Activated naive CD4-positive, alpha-beta T cell treated with anti-CD3 and anti-CD28 coated beads, Interleukin-2, amount 10 ng/mL, durations not matched to agents 7 days and 5 days (primary cell): ENCODE data around the gene HAP1.
A peak's percentile ranks its signal among the peaks of the same experiment; 100 is the strongest.

Experiments
- CTCF ChIA-PET: fragments of 350-600 bp; sonication (Branson Sonifier 250); formaldehyde crosslinking; loops from one replicate; lab custom pipeline; 2021; ENCODE audit warnings: antibody characterized with exemption; lab: Charles Lee
- DNase-seq: peaks from one replicate; pipeline ENCODE4 v3.0.0-alpha.2; 2020
- H3K27ac Mint-ChIP-seq: one replicate; pipeline ENCODE4 v1.8.0; 2021; ENCODE audit warnings: mild to moderate bottlenecking, moderate library complexity, mixed read lengths
- H3K27me3 Mint-ChIP-seq: one replicate; pipeline ENCODE4 v1.8.0; 2021; ENCODE audit warnings: mild to moderate bottlenecking, mixed read lengths
- H3K36me3 Mint-ChIP-seq: one replicate; pipeline ENCODE4 v1.8.0; 2021; ENCODE audit warnings: mixed read lengths
- H3K4me1 Mint-ChIP-seq: one replicate; pipeline ENCODE4 v1.8.0; 2021; ENCODE audit warnings: mixed read lengths
- H3K4me3 Mint-ChIP-seq: one replicate; pipeline ENCODE4 v1.8.0; 2021; ENCODE audit warnings: mild to moderate bottlenecking, moderate library complexity, mixed read lengths
- H3K9me3 Mint-ChIP-seq: one replicate; pipeline ENCODE4 v1.8.0; 2021; ENCODE audit warnings: mixed read lengths

Gene HAP1

DNA sequence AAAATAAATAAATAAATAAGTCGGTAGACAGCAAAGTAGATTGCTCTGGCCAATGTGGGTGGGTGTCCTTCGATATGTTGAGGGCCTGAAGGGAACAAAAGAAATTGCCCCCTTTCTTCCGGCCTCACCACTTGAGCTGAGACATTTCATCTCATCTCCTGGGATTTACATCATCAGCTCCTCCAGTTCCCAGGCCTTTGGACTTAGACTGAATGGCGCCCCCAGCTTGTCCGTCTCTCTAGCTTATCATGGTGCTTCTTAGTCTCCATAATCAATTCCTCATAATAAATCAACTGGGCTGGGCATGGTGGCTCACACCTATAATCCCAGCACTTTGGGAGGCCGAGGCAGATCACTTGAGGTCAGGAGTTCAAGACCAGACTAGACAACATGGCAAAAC, 13.8 kb upstream of the HAP1 start:
- CTCF ChIA-PET, result no interaction called here
- Mint-ChIP-seq H3K27me3 (peaks cover 27% of the 10 kb centered on the region), H3K4me3 (no peak overlapping the region), H3K9me3 (no peaks in the 10 kb centered on the region), H3K36me3 (no peaks in the 10 kb centered on the region), H3K27ac (no peak overlapping the region), H3K4me1 (no peaks in the 10 kb centered on the region)
- DNase-seq, result no peak

DNA sequence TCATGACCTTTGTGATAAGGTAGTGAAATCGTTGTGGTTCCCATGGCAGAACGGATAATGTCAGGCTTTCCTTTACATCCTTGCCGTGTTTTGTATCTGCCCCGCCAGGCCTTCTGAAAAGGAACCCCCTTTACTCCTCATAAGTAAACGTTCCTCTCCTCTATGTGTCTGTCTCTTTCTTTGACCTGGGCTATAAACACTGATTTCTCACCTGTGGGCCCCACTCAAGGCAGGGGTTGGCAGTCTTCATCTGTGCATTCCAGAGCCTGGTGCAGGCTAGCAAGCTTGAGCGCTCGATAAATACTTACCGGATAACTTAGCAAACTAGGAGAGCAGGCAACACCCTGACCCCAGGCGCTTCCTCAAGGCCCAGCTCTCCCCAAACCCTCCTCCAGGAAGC, 7.3 kb upstream of the HAP1 start:
- no peak overlapping the region for H3K27ac Mint-ChIP-seq
- CTCF ChIA-PET, result interaction anchor here (0.6 to 5.6 kb wide), 3 partner anchors 13 to 60 kb away, joined by 3 to 31 read pairs (median 3); no protein-coding TSS in a partner anchor
- H3K4me3 Mint-ChIP-seq, result no peak overlapping the region
- no peaks in the 10 kb centered on the region for H3K9me3 Mint-ChIP-seq
- DNase-seq, result no peak
- H3K4me1 Mint-ChIP-seq, result peaks cover 2% of the 10 kb centered on the region
- peaks cover 28% of the 10 kb centered on the region for H3K27me3 Mint-ChIP-seq
- no peaks in the 10 kb centered on the region for H3K36me3 Mint-ChIP-seq

DNA sequence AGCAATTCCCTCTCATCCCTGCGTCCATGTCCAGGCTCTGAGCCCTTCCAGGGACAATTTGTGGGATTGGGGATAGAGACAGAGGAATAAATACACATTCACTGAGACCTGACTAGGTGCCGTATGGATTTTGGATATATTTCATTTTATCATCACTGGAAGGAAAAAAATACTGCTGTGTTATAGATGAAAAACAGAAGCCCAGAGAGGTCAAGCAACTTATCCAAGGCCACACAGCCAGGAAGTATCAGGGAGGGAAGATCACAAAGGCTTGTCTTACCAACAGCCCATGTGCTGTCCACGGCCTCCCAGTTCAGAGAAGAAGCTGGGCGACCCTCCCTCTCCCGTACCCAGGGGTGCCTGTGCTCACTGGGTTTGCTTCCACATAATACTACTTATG, 6.1 kb upstream of the HAP1 start:
- Mint-ChIP-seq H3K27me3 (peaks cover 30% of the 10 kb centered on the region), H3K4me1 (peaks cover 2% of the 10 kb centered on the region), H3K27ac (no peak overlapping the region), H3K36me3 (no peaks in the 10 kb centered on the region), H3K9me3 (no peaks in the 10 kb centered on the region), H3K4me3 (no peak overlapping the region)
- CTCF ChIA-PET, result interaction anchor here (5.6 kb wide), 1 partner anchor 61 kb away, joined by 31 read pairs; no protein-coding TSS in a partner anchor
- no peak for DNase-seq

DNA sequence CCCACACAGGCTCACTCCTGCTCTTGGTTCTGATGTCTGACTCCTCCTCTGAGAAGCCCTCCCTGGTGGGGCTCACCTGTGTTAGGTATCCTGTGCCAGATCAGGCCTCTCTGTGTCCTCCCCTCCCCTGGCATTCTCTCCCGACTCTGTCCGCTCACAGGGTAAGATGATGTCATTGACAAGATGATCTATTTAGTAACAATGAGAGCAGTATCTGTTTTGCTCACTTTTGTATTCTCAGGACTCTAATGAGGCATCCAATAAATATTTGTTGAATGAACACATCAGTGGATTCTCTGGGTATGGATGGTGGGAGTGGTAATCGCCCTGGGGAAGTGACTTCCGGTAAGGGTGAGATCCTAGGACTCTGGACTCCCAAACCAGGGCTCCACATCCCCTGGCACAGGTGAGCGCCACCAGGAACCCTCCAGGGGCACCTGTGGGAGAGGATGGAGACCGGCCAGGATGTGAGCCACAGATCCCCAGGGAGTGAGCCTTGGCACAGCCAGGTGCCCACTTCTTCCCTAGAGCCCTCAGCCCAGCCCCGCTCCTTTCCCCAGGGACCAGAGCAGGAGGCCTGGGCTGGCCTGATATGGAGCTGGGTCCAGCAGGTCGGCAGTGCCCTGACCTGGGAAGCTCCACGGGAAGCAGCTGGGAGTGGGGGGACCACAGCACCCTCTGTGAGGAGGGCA, 5.4 kb upstream of the HAP1 start:
- H3K4me3 Mint-ChIP-seq, result no peak overlapping the region
- H3K9me3 Mint-ChIP-seq, result no peaks in the 10 kb centered on the region
- CTCF ChIA-PET, result interaction anchor here (5.6 kb wide), 1 partner anchor 61 kb away, joined by 31 read pairs; no protein-coding TSS in a partner anchor
- no peak for DNase-seq
- H3K36me3 Mint-ChIP-seq, result no peaks in the 10 kb centered on the region
- no peak overlapping the region for H3K27ac Mint-ChIP-seq
- H3K4me1 Mint-ChIP-seq, result peaks cover 4% of the 10 kb centered on the region
- peaks cover 36% of the 10 kb centered on the region for H3K27me3 Mint-ChIP-seq

DNA sequence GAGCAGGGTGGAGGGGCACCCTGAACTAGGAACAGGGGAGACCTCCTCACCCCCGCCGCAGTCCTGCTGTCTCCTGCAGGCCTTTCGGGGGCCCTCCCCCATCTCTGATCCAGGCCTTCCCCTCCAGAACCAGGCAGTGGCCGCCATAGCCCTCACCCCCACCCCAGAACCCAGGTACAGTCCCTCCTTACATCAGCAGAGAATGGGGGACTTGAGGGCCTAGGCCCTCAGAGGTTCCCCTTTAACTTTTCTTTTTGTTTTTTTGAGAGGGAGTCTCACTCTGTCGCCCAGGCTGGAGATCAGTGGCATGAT, 4.3 kb upstream of the HAP1 start:
- no peak overlapping the region for H3K4me3 Mint-ChIP-seq
- no peak for DNase-seq
- peaks cover 47% of the 10 kb centered on the region for H3K27me3 Mint-ChIP-seq
- H3K4me1 Mint-ChIP-seq, result peaks cover 5% of the 10 kb centered on the region
- H3K9me3 Mint-ChIP-seq, result no peaks in the 10 kb centered on the region
- no peaks in the 10 kb centered on the region for H3K36me3 Mint-ChIP-seq
- CTCF ChIA-PET, result interaction anchor here (5.6 kb wide), 1 partner anchor 62 kb away, joined by 31 read pairs; no protein-coding TSS in a partner anchor
- no peak overlapping the region for H3K27ac Mint-ChIP-seq

DNA sequence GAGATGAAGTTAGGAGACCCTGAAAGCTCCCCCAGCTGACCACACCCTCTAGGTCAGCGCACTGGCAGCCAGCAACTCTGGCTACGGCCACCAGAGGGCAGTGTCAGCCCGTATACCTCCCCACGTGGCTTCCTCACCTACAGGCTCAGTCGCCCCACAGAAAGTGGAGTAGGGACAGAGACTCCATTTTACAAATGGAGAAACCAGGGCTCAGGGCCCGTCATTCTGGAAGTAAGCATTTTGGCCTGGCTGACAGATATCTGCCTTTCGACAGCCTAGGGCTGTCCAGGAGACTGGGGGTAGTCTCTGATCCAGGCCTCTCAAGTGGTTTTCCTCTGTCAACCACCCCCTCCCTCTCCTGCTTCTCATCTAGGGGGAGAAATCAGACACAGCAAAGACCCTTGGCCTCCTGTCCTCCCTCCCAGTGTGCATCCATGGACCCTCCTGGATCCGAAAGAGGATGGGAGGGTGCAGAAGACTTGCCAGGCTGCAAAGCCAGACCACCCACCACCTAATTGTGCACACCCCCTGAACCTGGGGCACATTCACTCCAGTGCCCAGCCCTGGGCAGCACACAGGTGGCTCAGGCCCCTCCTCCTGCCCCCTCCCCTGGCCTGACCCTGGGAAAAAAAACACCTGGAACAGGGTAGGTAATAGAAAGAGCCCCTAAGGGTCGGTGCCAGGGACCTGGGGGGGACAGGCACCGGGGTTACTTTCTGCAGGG, 3.8 kb upstream of the HAP1 start:
- peak; percentile 86 for DNase-seq
- no peaks in the 10 kb centered on the region for H3K9me3 Mint-ChIP-seq
- CTCF ChIA-PET, result interaction anchor here (0.7 to 4.4 kb wide), 9 partner anchors 10 to 726 kb away, joined by 3 to 55 read pairs (median 5); partner anchors contain the start of gene P3H4
- H3K4me1 Mint-ChIP-seq, result peaks cover 8% of the 10 kb centered on the region
- H3K4me3 Mint-ChIP-seq, result no peak overlapping the region
- H3K27ac Mint-ChIP-seq, result peak overlapping the region; percentile 56
- H3K27me3 Mint-ChIP-seq, result peaks cover 52% of the 10 kb centered on the region
- no peaks in the 10 kb centered on the region for H3K36me3 Mint-ChIP-seq

DNA sequence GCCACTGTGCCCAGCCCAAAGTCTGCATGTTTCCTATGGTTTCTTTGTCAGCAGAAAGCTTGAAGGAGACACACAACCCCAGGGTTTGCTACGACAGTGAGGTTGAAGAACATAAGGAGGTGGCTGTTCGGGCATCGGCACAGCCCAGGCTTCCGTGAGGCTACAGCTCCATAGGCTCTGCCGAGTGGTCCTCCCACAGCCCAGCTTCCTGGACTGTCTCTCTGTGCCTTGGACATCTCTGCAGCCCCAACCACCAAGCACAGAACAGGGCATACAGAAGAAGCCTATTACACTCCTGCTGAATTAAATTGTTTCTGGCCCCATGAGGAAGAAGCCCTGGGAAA, 3.2 kb upstream of the HAP1 start:
- peak overlapping the region; percentile 56 for H3K27ac Mint-ChIP-seq
- CTCF ChIA-PET, result interaction anchor here (0.7 to 4.4 kb wide), 10 partner anchors 10 to 726 kb away, joined by 3 to 55 read pairs (median 4); partner anchors contain the start of gene P3H4
- peaks cover 58% of the 10 kb centered on the region for H3K27me3 Mint-ChIP-seq
- H3K9me3 Mint-ChIP-seq, result no peaks in the 10 kb centered on the region
- peaks cover 8% of the 10 kb centered on the region for H3K4me1 Mint-ChIP-seq
- no peak for DNase-seq
- no peak overlapping the region for H3K4me3 Mint-ChIP-seq
- no peaks in the 10 kb centered on the region for H3K36me3 Mint-ChIP-seq

DNA sequence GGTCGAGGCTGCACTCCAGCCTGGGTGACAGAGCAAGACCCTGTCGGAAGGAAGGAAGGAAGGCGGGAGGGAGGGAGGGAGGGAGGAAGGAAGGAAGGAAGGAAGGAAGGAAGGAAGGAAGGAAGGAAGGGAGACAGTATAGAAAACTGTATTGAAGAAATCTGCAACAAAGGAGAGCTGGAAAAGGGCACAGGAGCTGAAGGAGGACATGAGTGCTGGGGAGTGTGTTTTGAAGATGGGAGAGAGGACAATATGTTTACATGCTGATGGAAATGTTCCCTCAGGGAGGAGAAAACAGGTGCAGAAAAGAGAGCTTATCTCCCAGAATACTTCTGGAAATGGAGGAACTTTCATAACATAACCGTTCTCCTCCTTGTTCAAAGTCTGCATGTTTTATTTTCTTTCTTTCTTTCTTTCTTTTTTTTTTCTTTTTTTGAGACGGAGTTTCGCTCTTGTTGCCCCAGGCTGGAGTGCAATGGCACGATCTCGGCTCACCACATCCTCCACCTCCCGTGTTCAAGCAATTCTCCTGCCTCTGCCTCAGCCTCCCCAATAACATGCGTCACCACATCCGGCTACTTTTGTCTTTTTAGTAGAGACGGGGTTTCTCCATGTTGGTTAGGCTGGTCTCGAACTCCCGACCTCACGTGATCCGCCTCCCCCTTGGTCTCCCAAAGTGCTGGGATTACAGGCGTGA, 2.7 kb upstream of the HAP1 start:
- no peaks in the 10 kb centered on the region for H3K9me3 Mint-ChIP-seq
- DNase-seq, result no peak
- peak overlapping the region; percentile 56 for H3K27ac Mint-ChIP-seq
- H3K4me1 Mint-ChIP-seq, result peaks cover 8% of the 10 kb centered on the region
- CTCF ChIA-PET, result interaction anchor here (0.7 to 4.4 kb wide), 10 partner anchors 9 to 727 kb away, joined by 3 to 55 read pairs (median 4); partner anchors contain the start of gene P3H4
- no peaks in the 10 kb centered on the region for H3K36me3 Mint-ChIP-seq
- no peak overlapping the region for H3K4me3 Mint-ChIP-seq
- H3K27me3 Mint-ChIP-seq, result peaks cover 63% of the 10 kb centered on the region

DNA sequence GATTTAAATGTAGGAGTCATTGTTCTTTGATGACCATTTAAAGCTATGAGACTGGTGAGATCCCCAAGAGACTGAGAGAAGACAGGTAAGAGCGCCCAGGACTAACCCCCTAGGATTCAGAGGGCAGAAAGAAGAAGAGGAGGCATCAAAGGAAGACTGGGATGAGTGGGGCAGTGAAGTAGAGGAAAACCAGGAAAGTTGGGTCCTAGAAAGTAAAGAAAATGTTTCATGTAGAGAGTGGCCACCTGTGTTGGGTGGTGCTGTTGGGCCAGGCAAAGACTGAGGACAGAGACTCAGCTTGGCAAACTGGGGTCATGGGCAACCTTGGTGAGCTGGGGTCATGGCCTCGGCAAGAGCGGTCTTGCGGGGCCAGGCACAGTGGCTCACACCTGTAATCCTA, 1.3 kb upstream of the HAP1 start:
- DNase-seq, result no peak
- Mint-ChIP-seq H3K27ac (no peak overlapping the region), H3K27me3 (peaks cover 74% of the 10 kb centered on the region), H3K9me3 (no peaks in the 10 kb centered on the region), H3K4me3 (no peak overlapping the region), H3K36me3 (no peaks in the 10 kb centered on the region), H3K4me1 (peaks cover 8% of the 10 kb centered on the region)
- CTCF ChIA-PET, result interaction anchor here (1.1 to 4.4 kb wide), 3 partner anchors 8 to 229 kb away, joined by 3 to 55 read pairs (median 3); no protein-coding TSS in a partner anchor

DNA sequence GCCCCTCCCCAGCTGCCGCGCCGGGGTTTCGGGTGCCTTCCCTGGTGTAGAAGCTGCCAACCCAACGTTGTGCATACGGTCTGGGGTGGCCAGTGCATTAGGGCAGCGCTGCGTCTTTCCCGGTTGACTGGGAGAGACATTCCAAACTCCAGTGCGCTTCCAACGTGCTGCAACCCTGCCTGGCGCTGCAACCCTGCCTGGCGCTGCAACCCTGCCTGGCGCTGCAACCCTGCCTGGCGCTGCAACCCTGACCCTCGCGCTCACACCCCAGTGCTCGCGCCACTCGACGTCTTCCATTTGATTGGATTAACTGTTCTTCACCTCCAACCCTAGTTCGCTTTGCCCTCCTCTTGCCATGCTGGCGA, 488 bp upstream of the HAP1 start:
- peaks cover 8% of the 10 kb centered on the region for H3K4me1 Mint-ChIP-seq
- H3K27me3 Mint-ChIP-seq, result peaks cover 82% of the 10 kb centered on the region
- CTCF ChIA-PET, result interaction anchor here (1.0 to 4.4 kb wide), 4 partner anchors 8 to 66 kb away, joined by 3 to 55 read pairs (median 3); no protein-coding TSS in a partner anchor
- no peak for DNase-seq
- no peak overlapping the region for H3K4me3 Mint-ChIP-seq
- H3K36me3 Mint-ChIP-seq, result no peaks in the 10 kb centered on the region
- H3K27ac Mint-ChIP-seq, result no peak overlapping the region
- H3K9me3 Mint-ChIP-seq, result no peaks in the 10 kb centered on the region

DNA sequence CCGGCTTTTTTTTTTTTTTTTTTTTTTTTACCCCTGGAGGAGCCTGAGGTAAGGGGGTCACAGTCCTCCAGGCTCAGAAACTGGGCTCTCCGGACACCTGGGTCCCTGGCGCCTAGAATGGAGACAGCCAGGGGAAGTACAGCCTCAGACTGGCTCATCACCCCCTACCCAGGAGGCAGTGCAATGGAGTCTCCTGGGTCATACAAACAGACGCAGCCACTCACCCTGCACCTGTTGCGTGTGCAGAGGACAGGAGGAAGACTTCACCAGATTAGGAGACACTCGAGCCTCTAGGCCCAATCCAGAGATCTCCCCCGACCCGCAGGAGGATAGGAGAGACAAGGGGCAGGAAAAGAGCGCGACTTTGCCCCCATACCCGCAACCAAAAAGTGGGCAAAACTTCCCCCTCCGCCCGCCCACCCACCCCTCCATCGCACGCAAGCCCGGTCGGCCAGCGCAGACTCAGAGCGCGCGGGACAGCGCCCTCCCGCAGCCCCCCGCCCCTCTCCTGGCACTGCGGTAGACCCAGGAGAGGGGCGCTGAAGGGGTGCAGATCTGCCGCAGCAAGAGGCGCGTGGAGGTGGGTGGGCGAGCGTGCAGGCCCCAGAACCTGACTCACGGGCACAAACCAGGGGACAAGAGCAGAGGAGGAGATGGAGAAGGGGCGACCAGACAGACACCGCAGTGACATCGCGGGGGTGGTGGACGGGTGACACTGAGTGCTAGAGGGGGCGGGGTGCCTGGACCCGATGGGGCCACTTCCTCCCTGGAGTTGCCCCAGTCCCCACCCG, 900 bp downstream of the HAP1 start:
- peaks cover 90% of the 10 kb centered on the region for H3K27me3 Mint-ChIP-seq
- H3K27ac Mint-ChIP-seq, result no peak overlapping the region
- peaks cover 8% of the 10 kb centered on the region for H3K4me1 Mint-ChIP-seq
- CTCF ChIA-PET, result no interaction called here
- no peaks in the 10 kb centered on the region for H3K36me3 Mint-ChIP-seq
- H3K9me3 Mint-ChIP-seq, result no peaks in the 10 kb centered on the region
- H3K4me3 Mint-ChIP-seq, result peak overlapping the region; percentile 41
- DNase-seq, result no peak

DNA sequence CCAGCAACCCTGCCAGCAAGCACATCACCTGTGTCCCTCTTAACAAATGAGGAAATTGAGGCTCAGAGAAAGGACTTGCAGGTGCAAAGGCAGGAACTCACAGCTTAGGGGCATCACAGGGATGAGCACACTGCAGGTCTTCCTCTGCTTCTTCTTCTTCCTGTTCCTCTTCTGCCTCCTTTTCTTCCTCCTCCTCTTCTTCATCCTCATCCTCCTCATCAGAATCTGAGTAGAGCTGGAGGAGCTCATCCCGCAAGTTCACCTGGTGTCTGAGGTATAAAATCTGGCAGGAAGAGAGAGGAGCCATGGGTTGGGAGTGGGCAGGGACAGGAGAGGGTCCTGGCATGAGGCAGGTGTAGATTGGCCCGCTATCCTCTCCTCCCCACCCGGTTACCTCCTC, 2.6 kb downstream of the HAP1 start:
- Mint-ChIP-seq H3K36me3 (no peaks in the 10 kb centered on the region), H3K9me3 (no peaks in the 10 kb centered on the region), H3K27me3 (peaks cover 85% of the 10 kb centered on the region), H3K27ac (no peak overlapping the region), H3K4me1 (peaks cover 6% of the 10 kb centered on the region), H3K4me3 (no peak overlapping the region)
- CTCF ChIA-PET, result interaction anchor here (1.1 to 1.4 kb wide), 3 partner anchors 10 to 57 kb away, joined by 3 to 5 read pairs (median 3); no protein-coding TSS in a partner anchor
- no peak for DNase-seq

DNA sequence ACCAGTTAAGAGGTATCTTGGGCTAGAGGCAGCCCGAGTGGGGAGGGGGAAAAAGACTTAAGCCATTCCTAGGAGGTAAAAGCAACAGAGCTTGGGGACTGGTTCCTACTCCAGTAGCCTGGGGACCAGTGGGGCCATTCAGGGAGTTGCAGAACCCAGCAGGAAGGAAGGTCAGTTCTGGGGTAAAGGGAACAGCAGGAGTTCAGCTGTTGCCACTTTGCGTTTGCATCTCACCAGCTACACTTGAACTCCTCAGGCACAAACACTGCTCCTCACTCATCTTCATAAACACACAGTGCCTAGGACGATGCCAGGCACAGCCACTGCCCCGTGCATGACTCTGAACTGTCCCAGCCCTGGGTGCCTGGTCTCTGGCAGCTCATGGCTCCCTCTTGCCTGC, 4.0 kb downstream of the HAP1 start:
- H3K27me3 Mint-ChIP-seq, result peaks cover 75% of the 10 kb centered on the region
- no peaks in the 10 kb centered on the region for H3K9me3 Mint-ChIP-seq
- peaks cover 6% of the 10 kb centered on the region for H3K4me1 Mint-ChIP-seq
- H3K4me3 Mint-ChIP-seq, result no peak overlapping the region
- CTCF ChIA-PET, result interaction anchor here (1.0 to 1.4 kb wide), 3 partner anchors 23 to 71 kb away, joined by 3 to 5 read pairs (median 3); no protein-coding TSS in a partner anchor
- no peaks in the 10 kb centered on the region for H3K36me3 Mint-ChIP-seq
- no peak overlapping the region for H3K27ac Mint-ChIP-seq
- no peak for DNase-seq
